Gastrocnemius medialis (tissue), 4 donors: ENCODE data around the gene GRIK3.

Experiments
- POLR2A ChIP-seq, 2 donors: fragments of 450-650 bp; IDR thresholded peaks; one replicate each; pipeline ENCODE4 v1.6.1; 2017; ENCODE audit warnings: antibody characterized with exemption in 2 of 2, mild to moderate bottlenecking in 2 of 2, moderate library complexity in 2 of 2
- TF ChIP-seq, protein P1 (sequence below), 5 experiments: fragments of 450-650 bp in 3 of 5; fragments of 200-600 bp in 2 of 5; sonication (generic) in 2 of 5; IDR thresholded peaks in 4 of 5; conservative IDR thresholded peaks in 1 of 5; 1 replicate in 4 of 5; 2 replicates in 1 of 5; pipeline ENCODE4 v1.5.1; 2016 to 2019; ENCODE audit warnings: antibody characterized with exemption in 5 of 5, mild to moderate bottlenecking in 3 of 5, moderate library complexity in 3 of 5

DNA sequence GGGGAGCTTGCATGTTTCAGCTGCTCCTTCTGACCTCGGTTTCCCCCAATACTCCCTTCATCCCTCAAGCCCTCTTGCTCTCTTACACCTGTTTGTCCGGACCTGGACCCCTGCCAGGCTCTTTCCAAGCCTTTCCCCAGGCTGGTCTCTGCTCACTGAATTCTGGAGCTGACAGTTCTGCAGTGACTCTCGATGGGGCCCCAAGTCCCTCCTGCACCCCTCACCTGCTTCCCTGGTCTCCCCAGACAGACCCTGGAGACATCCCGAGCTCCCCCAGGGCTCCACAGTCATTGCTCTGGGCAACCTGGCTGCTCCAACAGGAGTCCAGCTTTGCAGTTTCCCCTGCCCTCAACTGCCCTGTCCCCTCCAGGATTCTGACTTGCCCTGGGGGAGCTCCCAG, 198.6 kb downstream of the GRIK3 start:
- TF ChIP-seq, protein P1, sequence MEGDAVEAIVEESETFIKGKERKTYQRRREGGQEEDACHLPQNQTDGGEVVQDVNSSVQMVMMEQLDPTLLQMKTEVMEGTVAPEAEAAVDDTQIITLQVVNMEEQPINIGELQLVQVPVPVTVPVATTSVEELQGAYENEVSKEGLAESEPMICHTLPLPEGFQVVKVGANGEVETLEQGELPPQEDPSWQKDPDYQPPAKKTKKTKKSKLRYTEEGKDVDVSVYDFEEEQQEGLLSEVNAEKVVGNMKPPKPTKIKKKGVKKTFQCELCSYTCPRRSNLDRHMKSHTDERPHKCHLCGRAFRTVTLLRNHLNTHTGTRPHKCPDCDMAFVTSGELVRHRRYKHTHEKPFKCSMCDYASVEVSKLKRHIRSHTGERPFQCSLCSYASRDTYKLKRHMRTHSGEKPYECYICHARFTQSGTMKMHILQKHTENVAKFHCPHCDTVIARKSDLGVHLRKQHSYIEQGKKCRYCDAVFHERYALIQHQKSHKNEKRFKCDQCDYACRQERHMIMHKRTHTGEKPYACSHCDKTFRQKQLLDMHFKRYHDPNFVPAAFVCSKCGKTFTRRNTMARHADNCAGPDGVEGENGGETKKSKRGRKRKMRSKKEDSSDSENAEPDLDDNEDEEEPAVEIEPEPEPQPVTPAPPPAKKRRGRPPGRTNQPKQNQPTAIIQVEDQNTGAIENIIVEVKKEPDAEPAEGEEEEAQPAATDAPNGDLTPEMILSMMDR (IDR thresholded peaks at IDR 0.05 in 4 of 5, conservative IDR thresholded peaks at IDR 0.05 in 1 of 5) = no peak
- TF ChIP-seq POLR2A (IDR thresholded peaks at IDR 0.05) = no peak
